DOHH2 (cell line): ENCODE results near the gene ATP7B.

Source experiments
- H3F3A ChIP-seq: fragments of 200-600 bp; sonication (generic), shearing (Covaris generic); 2 replicates; pipeline ENCODE4 v1.6.0; 2016; ENCODE audit warnings: antibody characterized with exemption, mild to moderate bottlenecking; ENCODE audit not compliant: control insufficient read depth, insufficient read depth
- H3K27ac ChIP-seq: fragments of 200-600 bp; sonication (generic); 2 replicates; pipeline ENCODE4 v1.5.1; 2014; ENCODE audit warnings: low read depth, mild to moderate bottlenecking, low read length, moderate library complexity
- H3K27me3 ChIP-seq: fragments of 200-600 bp; sonication (generic); 2 replicates; pipeline ENCODE4 v1.6.1; 2014; ENCODE audit warnings: mild to moderate bottlenecking, low read length, mixed read lengths; ENCODE audit not compliant: control insufficient read depth
- H3K36me3 ChIP-seq: fragments of 200-600 bp; sonication (generic); 2 replicates; pipeline ENCODE4 v1.6.1; 2014; ENCODE audit warnings: mild to moderate bottlenecking, low read length, moderate library complexity, mixed read lengths; ENCODE audit not compliant: control insufficient read depth
- H3K4me1 ChIP-seq: fragments of 200-600 bp; sonication (generic); 2 replicates; pipeline ENCODE4 v1.6.1; 2014; ENCODE audit warnings: mild to moderate bottlenecking, low read length, mixed read lengths; ENCODE audit not compliant: control insufficient read depth
- H3K4me2 ChIP-seq: fragments of 200-600 bp; sonication (generic); 2 replicates; pipeline ENCODE4 v1.6.0; 2014; ENCODE audit warnings: mild to moderate bottlenecking, low read length, moderate library complexity
- H3K4me3 ChIP-seq: fragments of 200-600 bp; sonication (generic); 2 replicates; pipeline ENCODE4 v1.5.1; 2014; ENCODE audit warnings: mild to moderate bottlenecking, low read length, mixed read lengths
- H3K79me2 ChIP-seq: fragments of 200-600 bp; sonication (generic); 2 replicates; pipeline ENCODE4 v1.6.1; 2014; ENCODE audit warnings: mild to moderate bottlenecking, low read length, mixed read lengths; ENCODE audit not compliant: control insufficient read depth
- H3K9me2 ChIP-seq: fragments of 200-600 bp; sonication (generic); replicated peaks from 2 replicates; pipeline ENCODE4 v1.6.1; 2014; ENCODE audit warnings: mild to moderate bottlenecking, low read length, mixed read lengths; ENCODE audit not compliant: control insufficient read depth
- H3K9me3 ChIP-seq: fragments of 200-600 bp; sonication (generic); 2 replicates; pipeline ENCODE4 v1.6.1; 2014; ENCODE audit warnings: antibody characterized with exemption, low read length, mixed read lengths; ENCODE audit not compliant: control insufficient read depth, insufficient read depth
- H4K20me1 ChIP-seq: fragments of 200-600 bp; sonication (generic); 2 replicates; pipeline ENCODE4 v1.6.0; 2014; ENCODE audit warnings: low read depth, mild to moderate bottlenecking, antibody characterized with exemption, low read length, moderate library complexity; ENCODE audit not compliant: control insufficient read depth, insufficient read depth
- EZH2phosphoT487 ChIP-seq: fragments of 200-600 bp; sonication (generic); IDR thresholded peaks from 2 replicates; pipeline ENCODE4 v1.6.1; 2017; ENCODE audit warnings: borderline replicate concordance, mild to moderate bottlenecking, antibody characterized with exemption, low read length, moderate library complexity, mixed read lengths
- TF ChIP-seq, protein P1 (sequence below): fragments of 200-600 bp; sonication (generic); IDR thresholded peaks from one replicate; pipeline ENCODE4 v1.5.1; 2014; ENCODE audit warnings: antibody characterized with exemption, mild to moderate bottlenecking, low read depth, low read length; ENCODE audit not compliant: poor library complexity, severe bottlenecking

ATP7B gene

DNA sequence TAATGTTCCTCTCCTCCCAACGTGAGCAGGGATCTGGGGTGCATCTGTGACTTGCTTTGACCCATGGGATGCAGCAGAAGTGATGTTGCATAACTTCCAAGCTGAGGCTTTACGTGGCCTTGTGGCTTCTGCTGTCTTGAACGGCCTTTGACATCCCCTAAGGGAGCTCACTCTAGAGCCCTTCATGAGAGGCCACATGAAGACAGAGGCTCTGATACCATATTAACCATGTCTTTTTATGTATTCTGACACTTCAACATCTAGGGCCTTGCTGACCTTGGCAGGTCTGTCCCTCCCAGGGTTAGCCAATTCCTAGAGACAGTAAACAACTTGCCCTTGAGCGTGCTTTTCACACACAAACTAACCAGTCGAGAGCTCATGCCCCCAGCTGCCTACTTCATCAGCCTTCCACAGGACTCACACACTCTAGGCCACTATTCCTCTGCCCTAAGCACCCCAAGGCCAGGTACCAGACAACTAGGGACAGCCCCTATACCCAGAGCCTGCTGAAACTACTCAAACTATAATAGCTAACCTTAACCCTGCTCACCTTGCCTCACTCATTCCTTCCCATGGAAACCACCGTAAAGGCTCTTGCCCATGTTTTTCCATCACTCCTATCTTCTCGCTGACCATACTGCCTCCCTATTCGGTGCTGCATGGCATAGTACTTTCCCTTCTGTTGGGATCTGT lies 104.1 kb downstream of the ATP7B start:
- H3K9me2 ChIP-seq: no peaks in the 10 kb centered on the region
- no peaks in the 10 kb centered on the region for H4K20me1 ChIP-seq
- H3K4me1 ChIP-seq: no peaks in the 10 kb centered on the region
- no peak overlapping the region for H3K27ac ChIP-seq
- H3K9me3 ChIP-seq: no peaks in the 10 kb centered on the region
- no peaks in the 10 kb centered on the region for H3K79me2 ChIP-seq
- H3F3A ChIP-seq: no peaks in the 10 kb centered on the region
- no peak overlapping the region for H3K4me3 ChIP-seq
- TF ChIP-seq, protein P1, sequence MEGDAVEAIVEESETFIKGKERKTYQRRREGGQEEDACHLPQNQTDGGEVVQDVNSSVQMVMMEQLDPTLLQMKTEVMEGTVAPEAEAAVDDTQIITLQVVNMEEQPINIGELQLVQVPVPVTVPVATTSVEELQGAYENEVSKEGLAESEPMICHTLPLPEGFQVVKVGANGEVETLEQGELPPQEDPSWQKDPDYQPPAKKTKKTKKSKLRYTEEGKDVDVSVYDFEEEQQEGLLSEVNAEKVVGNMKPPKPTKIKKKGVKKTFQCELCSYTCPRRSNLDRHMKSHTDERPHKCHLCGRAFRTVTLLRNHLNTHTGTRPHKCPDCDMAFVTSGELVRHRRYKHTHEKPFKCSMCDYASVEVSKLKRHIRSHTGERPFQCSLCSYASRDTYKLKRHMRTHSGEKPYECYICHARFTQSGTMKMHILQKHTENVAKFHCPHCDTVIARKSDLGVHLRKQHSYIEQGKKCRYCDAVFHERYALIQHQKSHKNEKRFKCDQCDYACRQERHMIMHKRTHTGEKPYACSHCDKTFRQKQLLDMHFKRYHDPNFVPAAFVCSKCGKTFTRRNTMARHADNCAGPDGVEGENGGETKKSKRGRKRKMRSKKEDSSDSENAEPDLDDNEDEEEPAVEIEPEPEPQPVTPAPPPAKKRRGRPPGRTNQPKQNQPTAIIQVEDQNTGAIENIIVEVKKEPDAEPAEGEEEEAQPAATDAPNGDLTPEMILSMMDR: no peak
- no peak for TF ChIP-seq EZH2phosphoT487
- H3K36me3 ChIP-seq: no peaks in the 10 kb centered on the region
- H3K4me2 ChIP-seq: no peak overlapping the region
- peaks cover 29% of the 10 kb centered on the region for H3K27me3 ChIP-seq

DNA sequence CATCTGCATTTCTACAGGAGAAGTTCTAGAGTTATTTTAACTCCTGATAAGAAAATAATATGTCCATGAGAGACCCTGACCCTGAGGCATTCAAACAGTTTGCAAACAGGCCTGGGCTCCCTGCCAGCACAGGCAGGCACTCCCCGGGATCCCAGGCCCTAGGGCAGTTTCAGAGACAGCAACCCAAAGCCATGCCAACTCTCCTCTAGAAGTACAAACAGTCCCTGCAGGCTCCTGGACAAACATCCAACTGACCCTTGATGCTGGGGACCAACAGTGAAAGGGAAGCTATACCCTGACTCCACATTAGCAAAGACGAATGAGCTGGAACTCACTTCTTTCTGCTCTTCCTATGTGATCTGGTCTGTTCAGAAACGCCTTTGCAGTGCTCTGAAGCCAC lies 104.7 kb downstream of the ATP7B start:
- H3F3A ChIP-seq: no peaks in the 10 kb centered on the region
- no peaks in the 10 kb centered on the region for H3K4me1 ChIP-seq
- no peaks in the 10 kb centered on the region for H3K36me3 ChIP-seq
- no peak for TF ChIP-seq EZH2phosphoT487
- TF ChIP-seq, protein P1: no peak
- no peak overlapping the region for H3K27ac ChIP-seq
- no peaks in the 10 kb centered on the region for H3K9me3 ChIP-seq
- peaks cover 30% of the 10 kb centered on the region for H3K27me3 ChIP-seq
- H3K9me2 ChIP-seq: no peaks in the 10 kb centered on the region
- no peak overlapping the region for H3K4me2 ChIP-seq
- no peaks in the 10 kb centered on the region for H3K79me2 ChIP-seq
- H4K20me1 ChIP-seq: no peaks in the 10 kb centered on the region
- no peak overlapping the region for H3K4me3 ChIP-seq

DNA sequence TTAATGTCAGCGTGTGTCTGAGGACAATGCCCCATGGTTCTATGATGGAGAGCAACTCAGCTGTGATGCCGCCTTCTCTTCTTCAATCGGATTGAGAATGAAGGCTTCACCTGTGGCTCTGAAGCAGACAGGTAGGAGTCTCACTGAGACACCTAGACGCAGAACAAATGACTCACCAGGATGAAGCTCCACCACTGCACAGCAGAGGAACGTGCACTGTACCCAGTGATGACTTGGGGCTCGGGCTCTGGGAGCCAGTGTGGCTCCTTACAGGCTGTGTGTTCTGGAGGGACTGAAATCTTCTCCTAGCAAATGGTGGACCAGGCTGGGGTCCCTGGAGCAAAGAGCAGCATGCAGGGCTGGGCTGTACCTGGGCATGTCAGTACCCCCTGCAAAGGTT lies 105.5 kb downstream of the ATP7B start:
- peaks cover 26% of the 10 kb centered on the region for H3K27me3 ChIP-seq
- no peak overlapping the region for H3K27ac ChIP-seq
- TF ChIP-seq, protein P1: no peak
- TF ChIP-seq EZH2phosphoT487: no peak
- no peaks in the 10 kb centered on the region for H3K4me1 ChIP-seq
- H4K20me1 ChIP-seq: no peaks in the 10 kb centered on the region
- H3K9me3 ChIP-seq: no peaks in the 10 kb centered on the region
- H3K79me2 ChIP-seq: no peaks in the 10 kb centered on the region
- H3K4me2 ChIP-seq: no peak overlapping the region
- H3F3A ChIP-seq: no peaks in the 10 kb centered on the region
- no peaks in the 10 kb centered on the region for H3K36me3 ChIP-seq
- H3K4me3 ChIP-seq: no peak overlapping the region
- H3K9me2 ChIP-seq: no peaks in the 10 kb centered on the region
